Endothelial cell of umbilical vein (primary cell): ENCODE results near the gene ELAVL1. TPM values are rescaled to one million over a fixed set of nuclear protein-coding genes. Genes with fewer than 3 reads are reported as not detected.

Source experiments
- BruUV-seq: library from RNA; stranded (reverse); fragments of 400-500 nt; replicated peaks from 2 replicates; lab custom pipeline; 2021; lab: Mats Ljungman, UMichigan
- CTCF ChIA-PET: fragments of 300-600, 350-600 bp; sonication (Branson Sonifier 250); formaldehyde crosslinking; loops from one replicate; lab custom pipeline; 2021; ENCODE audit warnings: antibody characterized with exemption, inconsistent platforms; lab: Charles Lee
- POLR2A ChIA-PET: fragments of 300-600, 350-600 bp; sonication (Branson Sonifier 250); formaldehyde crosslinking; loops from one replicate; lab custom pipeline; 2021; ENCODE audit warnings: antibody characterized with exemption, inconsistent platforms; lab: Charles Lee
- DNase-seq: peaks from one replicate; pipeline ENCODE4 v3.0.0-alpha.2; 2011; ENCODE audit warnings: low read depth, low spot score
- FAIRE-seq: peaks from 2 replicates; lab custom pipeline; 2011; peaks lifted over from hg19 to GRCh38; lab: Jason Lieb, UNC
- H2AFZ ChIP-seq: 2 replicates; pipeline ENCODE4 v1.6.0; 2012; ENCODE audit warnings: low read depth, low read length, control low read depth, inconsistent platforms
- H3K27ac ChIP-seq: 2 replicates; pipeline ENCODE4 v1.5.1; 2011; ENCODE audit warnings: low read depth, mild to moderate bottlenecking, control low read depth, low read length, moderate library complexity; ENCODE audit not compliant: insufficient read depth
- H3K27me3 ChIP-seq, 2 experiments: 2 replicates each; pipeline versions ENCODE4 v1.6.0 to v1.6.1; 2011; ENCODE audit warnings: low read length in 2 of 2, mixed read lengths in 1 of 2; ENCODE audit not compliant: control insufficient read depth in 2 of 2, insufficient read depth in 2 of 2
- H3K36me3 ChIP-seq, 2 experiments: 2 replicates in 1 of 2; 3 replicates in 1 of 2; pipeline ENCODE4 v1.5.1; 2011; ENCODE audit warnings: low read length in 2 of 2, mild to moderate bottlenecking in 1 of 2, moderate library complexity in 1 of 2; ENCODE audit not compliant: control insufficient read depth in 2 of 2, insufficient read depth in 2 of 2; ENCODE audit errors: extremely low read depth in 1 of 2
- H3K4me1 ChIP-seq: 3 replicates; pipeline ENCODE4 v1.5.1; 2011; ENCODE audit warnings: mild to moderate bottlenecking, low read length; ENCODE audit not compliant: control insufficient read depth, insufficient read depth; ENCODE audit errors: extremely low read depth
- H3K4me2 ChIP-seq: 2 replicates; pipeline ENCODE4 v1.6.1; 2011; ENCODE audit warnings: low read length, control low read depth, mixed read lengths; ENCODE audit not compliant: insufficient read depth
- H3K4me3 ChIP-seq, 3 experiments: fragments of 200-600 bp in 1 of 3; sonication (generic), shearing (Covaris generic) in 1 of 3; replicated peaks in 1 of 3; 2 replicates each; pipeline ENCODE4 v1.5.1; 2011 to 2016; ENCODE audit warnings: control low read depth in 3 of 3, low read length in 3 of 3, mild to moderate bottlenecking in 2 of 3, inconsistent platforms in 1 of 3, low read depth in 1 of 3, moderate library complexity in 1 of 3; ENCODE audit not compliant: insufficient read depth in 1 of 3
- H3K79me2 ChIP-seq: 2 replicates; pipeline ENCODE4 v1.6.0; 2012; ENCODE audit warnings: low read length, inconsistent platforms; ENCODE audit not compliant: control insufficient read depth, insufficient read depth
- H3K9ac ChIP-seq: replicated peaks from 2 replicates; pipeline ENCODE3; 2011; ENCODE audit warnings: low read length, control low read depth; ENCODE audit not compliant: insufficient read depth; ENCODE audit errors: extremely low read depth
- H3K9me1 ChIP-seq: replicated peaks from 3 replicates; pipeline ENCODE4 v1.6.0; 2011; ENCODE audit warnings: mild to moderate bottlenecking, low read length; ENCODE audit not compliant: control insufficient read depth, insufficient read depth; ENCODE audit errors: extremely low read depth
- H3K9me3 ChIP-seq: replicated peaks from 2 replicates; pipeline ENCODE4 v1.5.1; 2012; ENCODE audit warnings: low read length, inconsistent platforms; ENCODE audit not compliant: control insufficient read depth, insufficient read depth
- H4K20me1 ChIP-seq: replicated peaks from 2 replicates; pipeline ENCODE3; 2011; ENCODE audit warnings: mild to moderate bottlenecking, low read length; ENCODE audit not compliant: control insufficient read depth, insufficient read depth; ENCODE audit errors: extremely low read depth
- EZH2 ChIP-seq: IDR thresholded peaks from 2 replicates; pipeline ENCODE4 v1.6.1; 2012; ENCODE audit warnings: borderline replicate concordance, low read depth, mild to moderate bottlenecking, moderate library complexity, low read length, inconsistent platforms; ENCODE audit not compliant: severe bottlenecking
- FOS ChIP-seq: IDR thresholded peaks from 2 replicates; pipeline ENCODE4 v1.6.1; 2011; ENCODE audit warnings: mild to moderate bottlenecking, low read length, moderate library complexity, borderline replicate concordance; ENCODE audit not compliant: insufficient read depth
- dilution Hi-C: fragments of 300-500 bp; cut with MboI; formaldehyde crosslinking; loops from one replicate; pipeline ENCODE4 v1.15.0; 2019; ENCODE audit warnings: low sequenced_read_pairs; ENCODE audit not compliant: extremely low pct_ligation_motif_present
- intact Hi-C: fragments of 100-400 bp; cut with micrococcal nuclease; formaldehyde crosslinking; loops from one replicate; pipeline ENCODE4 v1.10.0; 2022
- polyA plus RNA-seq, 4 experiments: library from polyadenylated mRNA; depleted of rRNA in 3 of 4; stranded (reverse) in 3 of 4; unstranded in 1 of 4; fragments of >200 nt; gene quantifications; 2 replicates each; pipeline versions ENCODE4 v1.2.1 to v1.2.3, GENCODE V29; 2011 to 2012; ENCODE audit warnings: missing spikeins in 1 of 4
- total RNA-seq: library from RNA; stranded (reverse); gene quantifications from 2 replicates; pipeline ENCODE4 v1.2.3, GENCODE V29; 2021
- TF ChIP-seq, protein P1 (sequence below), 2 donors: IDR thresholded peaks; 1 replicate in 1 of 2; 2 replicates in 1 of 2; pipeline ENCODE4 v1.5.1; 2011; ENCODE audit warnings: low read length in 2 of 2, mild to moderate bottlenecking in 2 of 2, moderate library complexity in 2 of 2, control low read depth in 1 of 2, inconsistent platforms in 1 of 2, low read depth in 1 of 2; ENCODE audit not compliant: insufficient read depth in 1 of 2; ENCODE audit errors: extremely low read depth in 1 of 2
- TF ChIP-seq, protein P2 (sequence below): IDR thresholded peaks from 2 replicates; pipeline ENCODE4 v1.6.1; 2011; ENCODE audit not compliant: insufficient read depth, insufficient read length

Gene ELAVL1
- total and polyA plus RNA-seq, 2 donors (not counting 3 experiments of a cell fraction or from before 2014, with no cell fraction given), result 46.8 to 134 TPM

DNA sequence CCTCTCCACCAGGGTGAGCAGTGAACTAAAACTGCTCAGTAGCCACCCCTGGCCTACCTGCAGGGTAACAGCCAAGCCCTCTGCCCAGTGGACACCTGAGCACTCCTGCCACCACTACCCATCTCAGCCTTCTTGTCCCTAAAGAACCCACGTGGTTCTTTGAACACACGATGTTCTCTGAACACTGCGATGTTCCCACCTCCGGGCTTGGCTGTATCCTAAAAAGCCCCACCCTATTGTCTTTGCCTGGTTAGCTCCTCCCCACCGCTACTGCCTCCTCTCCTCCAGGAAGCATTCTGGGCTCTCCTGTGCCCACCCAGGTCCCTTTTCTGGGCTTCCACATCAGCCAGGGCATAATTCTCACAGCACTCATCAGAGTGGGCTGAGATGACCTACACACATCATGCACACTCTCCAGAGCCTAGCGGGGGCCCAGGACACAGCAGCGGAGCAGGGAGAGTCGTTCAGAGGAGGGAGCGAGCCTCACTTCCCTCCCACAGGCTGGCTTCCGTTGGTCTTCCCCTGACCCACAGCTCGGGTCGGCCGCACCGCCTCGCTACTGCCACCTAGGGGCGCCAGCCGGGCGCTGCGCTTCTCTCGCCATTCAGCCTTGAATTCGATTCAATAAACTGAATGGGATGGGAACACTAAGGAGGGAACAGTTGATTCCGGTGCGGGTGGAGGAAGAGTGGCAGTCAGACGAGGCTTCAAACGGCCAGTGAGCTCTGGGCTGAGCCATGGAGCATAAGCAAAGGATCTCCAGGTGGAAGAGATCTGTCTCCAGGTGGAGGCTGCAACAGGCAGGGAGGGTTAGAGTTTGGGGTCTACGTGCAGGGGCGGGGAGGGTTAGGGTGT is 3.2 kb downstream of the ELAVL1 start:
- Histone ChIP-seq H3K27ac (no peak overlapping the region), H3K4me3 (peak overlapping the region in 2 of 3 experiments; percentile 7 to 57), H3K4me2 (peak overlapping the region; percentile 88), H3K4me1 (peaks cover 22% of the 10 kb centered on the region), H2AFZ (peak overlapping the region; percentile 25), H4K20me1 (peaks cover 21% of the 10 kb centered on the region), H3K9me3 (no peaks in the 10 kb centered on the region), H3K27me3 (no peaks in the 10 kb centered on the region), H3K36me3 (peaks cover 0 to 5% of the 10 kb centered on the region in 2 experiments), H3K9me1 (no peaks in the 10 kb centered on the region), H3K79me2 (peaks cover 80% of the 10 kb centered on the region), H3K9ac (peak overlapping the region; percentile 39)
- ChIA-PET CTCF (interaction anchor here (0.6 to 6.3 kb wide), 22 partner anchors 8 to 368 kb away, joined by 3 to 62 read pairs (median 4); partner anchors contain the start of gene TIMM44), POLR2A (no interaction called here)
- DNase-seq (peak; percentile 84), FAIRE-seq (peak; percentile 97)
- TF ChIP-seq, protein P1, sequence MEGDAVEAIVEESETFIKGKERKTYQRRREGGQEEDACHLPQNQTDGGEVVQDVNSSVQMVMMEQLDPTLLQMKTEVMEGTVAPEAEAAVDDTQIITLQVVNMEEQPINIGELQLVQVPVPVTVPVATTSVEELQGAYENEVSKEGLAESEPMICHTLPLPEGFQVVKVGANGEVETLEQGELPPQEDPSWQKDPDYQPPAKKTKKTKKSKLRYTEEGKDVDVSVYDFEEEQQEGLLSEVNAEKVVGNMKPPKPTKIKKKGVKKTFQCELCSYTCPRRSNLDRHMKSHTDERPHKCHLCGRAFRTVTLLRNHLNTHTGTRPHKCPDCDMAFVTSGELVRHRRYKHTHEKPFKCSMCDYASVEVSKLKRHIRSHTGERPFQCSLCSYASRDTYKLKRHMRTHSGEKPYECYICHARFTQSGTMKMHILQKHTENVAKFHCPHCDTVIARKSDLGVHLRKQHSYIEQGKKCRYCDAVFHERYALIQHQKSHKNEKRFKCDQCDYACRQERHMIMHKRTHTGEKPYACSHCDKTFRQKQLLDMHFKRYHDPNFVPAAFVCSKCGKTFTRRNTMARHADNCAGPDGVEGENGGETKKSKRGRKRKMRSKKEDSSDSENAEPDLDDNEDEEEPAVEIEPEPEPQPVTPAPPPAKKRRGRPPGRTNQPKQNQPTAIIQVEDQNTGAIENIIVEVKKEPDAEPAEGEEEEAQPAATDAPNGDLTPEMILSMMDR (IDR thresholded peaks at IDR 0.05; ENCODE audit: extremely low read depth in 1 of 2, insufficient read depth in 1 of 2, low read depth in 1 of 2, low read length in 2 of 2), result peak; percentile 100
- TF ChIP-seq FOS (no peak), EZH2 (no peak)
- TF ChIP-seq, protein P2, sequence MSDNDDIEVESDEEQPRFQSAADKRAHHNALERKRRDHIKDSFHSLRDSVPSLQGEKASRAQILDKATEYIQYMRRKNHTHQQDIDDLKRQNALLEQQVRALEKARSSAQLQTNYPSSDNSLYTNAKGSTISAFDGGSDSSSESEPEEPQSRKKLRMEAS, result no peak
- no TSS peak for BruUV-seq
- dilution Hi-C loops, result no loop called here
- intact Hi-C loops, result loop anchor here (1.0 kb wide), 3 partner anchors 32 to 251 kb away; partner anchors contain the start of gene TIMM44
